Measurements from ENCODE around the gene ADCY2. TPM values are rescaled to one million over a fixed set of nuclear protein-coding genes. Genes with fewer than 3 reads are reported as not detected.

Gene ADCY2
- total RNA-seq, 1 experiment from 2014 or later: not detected

DNA sequence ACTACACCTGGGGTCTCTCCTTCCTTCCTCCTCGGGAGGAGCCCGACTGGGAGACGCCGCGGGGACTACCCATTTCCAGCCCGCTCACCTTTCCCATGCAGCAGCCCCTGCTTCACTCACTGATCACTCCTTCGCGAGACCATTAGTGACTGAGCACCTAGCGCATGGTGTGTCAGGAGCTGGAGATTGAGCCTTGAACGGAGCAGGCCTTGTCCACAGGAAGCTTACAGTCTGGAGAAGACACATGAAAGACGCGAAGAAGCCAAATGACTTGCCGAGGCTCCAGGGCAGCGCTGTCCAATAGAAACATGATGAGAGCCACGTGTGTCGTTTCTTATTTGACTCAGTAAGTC lies 455.3 kb downstream of the ADCY2 start:
- Histone ChIP-seq H3K27me3 (replicated peaks; ENCODE audit: control insufficient read depth, insufficient read depth, low read length) (no peaks in the 10 kb centered on the region), H3K36me3 (ENCODE audit: control insufficient read depth, insufficient read depth, low read length) (no peaks in the 10 kb centered on the region), H3K9me3 (peaks cover 5% of the 10 kb centered on the region; the same call in 1 of the 2 replicates), H3K4me1 (no peaks in the 10 kb centered on the region; the same call in 1 of the 2 replicates), H3K4me3 (ENCODE audit: low read depth, low read length) (peak overlapping the region; percentile 72)
- ChIA-PET POLR2A (no interaction called here), CTCF (interaction anchor here (0.5 to 2.6 kb wide), 4 partner anchors 18 to 1643 kb away, joined by 3 to 10 read pairs (median 7); partner anchors contain the start of genes FASTKD3 and MTRR)
- Mint-ChIP-seq H3K36me3 (ENCODE audit: insufficient read depth, unreplicated experiment) (peaks cover 6% of the 10 kb centered on the region), H3K4me1 (ENCODE audit: low read depth, unreplicated experiment) (no peaks in the 10 kb centered on the region), H3K4me3 (ENCODE audit: unreplicated experiment) (peak overlapping the region; percentile 79), H3K27ac (ENCODE audit: unreplicated experiment) (peak overlapping the region; percentile 55), H3K27me3 (ENCODE audit: insufficient read depth, unreplicated experiment) (peaks cover 10% of the 10 kb centered on the region), H3K9me3 (ENCODE audit: unreplicated experiment) (no peaks in the 10 kb centered on the region)
- TF ChIP-seq CTCF (IDR thresholded peaks at IDR 0.05; ENCODE audit: insufficient read depth in 1 of 2, low read depth in 1 of 2, low read length in 1 of 2, severe bottlenecking in 1 of 2, unreplicated experiment in 1 of 2): no peak
- no peak for DNase-seq
- intact Hi-C loops (cut with micrococcal nuclease; ENCODE audit: unreplicated experiment): loop anchor here (2.0 to 10.0 kb wide), 2 partner anchors 34 to 86 kb away; no protein-coding TSS in a partner anchor
- no TSS peak for BruUV-seq (replicated peaks)

DNA sequence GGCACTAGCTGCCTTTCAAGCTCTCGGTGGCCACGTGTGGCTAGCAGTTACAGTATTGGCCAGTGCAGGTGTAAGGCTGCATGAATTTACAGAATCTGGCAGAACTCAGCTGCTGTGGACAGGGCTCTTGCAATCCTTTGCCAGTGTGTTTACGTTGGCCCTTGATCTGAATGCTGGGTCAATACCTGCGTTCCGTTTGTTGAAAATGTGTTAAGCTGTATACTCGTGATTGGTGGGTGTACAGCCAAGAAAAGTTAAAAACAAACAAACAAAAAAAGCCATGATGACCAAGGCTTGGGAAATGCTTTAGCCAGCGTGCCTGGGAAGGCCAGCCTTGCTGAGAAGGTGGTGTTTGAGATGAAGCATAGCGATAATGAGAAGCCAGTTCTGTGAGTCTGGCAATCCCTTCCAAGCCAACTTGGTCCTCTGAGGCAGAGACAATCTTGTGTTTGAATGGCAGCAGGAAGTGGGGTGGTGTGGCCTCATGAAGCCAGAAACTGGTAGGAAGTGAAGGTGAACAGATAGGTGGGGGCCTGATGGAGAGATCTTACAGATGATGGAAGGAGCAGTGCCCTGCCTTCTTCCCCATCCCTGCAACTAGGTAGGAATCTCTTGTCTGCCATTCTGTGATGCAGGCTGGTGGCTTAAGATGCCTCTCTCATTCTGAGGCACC lies 455.8 kb downstream of the ADCY2 start:
- CTCF ChIA-PET: interaction anchor here (0.5 to 2.6 kb wide), 3 partner anchors 18 to 189 kb away, joined by 3 to 10 read pairs (median 10); partner anchors contain the start of genes FASTKD3 and MTRR
- Histone ChIP-seq H3K36me3 (ENCODE audit: control insufficient read depth, insufficient read depth, low read length) (no peaks in the 10 kb centered on the region), H3K9me3 (peaks cover 5% of the 10 kb centered on the region; the same call in 1 of the 2 replicates), H3K4me3 (ENCODE audit: low read depth, low read length) (no peak overlapping the region), H3K4me1 (no peaks in the 10 kb centered on the region; the same call in 1 of the 2 replicates), H3K27me3 (replicated peaks; ENCODE audit: control insufficient read depth, insufficient read depth, low read length) (no peaks in the 10 kb centered on the region)
- POLR2A ChIA-PET: no interaction called here
- Mint-ChIP-seq H3K27me3 (ENCODE audit: insufficient read depth, unreplicated experiment) (peaks cover 8% of the 10 kb centered on the region), H3K36me3 (ENCODE audit: insufficient read depth, unreplicated experiment) (peaks cover 6% of the 10 kb centered on the region), H3K9me3 (ENCODE audit: unreplicated experiment) (no peaks in the 10 kb centered on the region), H3K27ac (ENCODE audit: unreplicated experiment) (peak overlapping the region; percentile 55), H3K4me1 (ENCODE audit: low read depth, unreplicated experiment) (peaks cover 3% of the 10 kb centered on the region), H3K4me3 (ENCODE audit: unreplicated experiment) (peak overlapping the region; percentile 79)
- intact Hi-C loops (cut with micrococcal nuclease; ENCODE audit: unreplicated experiment): loop anchor here (2.0 to 10.0 kb wide), 2 partner anchors 35 to 87 kb away; no protein-coding TSS in a partner anchor
- TF ChIP-seq CTCF (IDR thresholded peaks at IDR 0.05; ENCODE audit: insufficient read depth in 1 of 2, low read depth in 1 of 2, low read length in 1 of 2, severe bottlenecking in 1 of 2, unreplicated experiment in 1 of 2): no peak
- DNase-seq: no peak
- BruUV-seq (replicated peaks): TSS peak; percentile 54

DNA sequence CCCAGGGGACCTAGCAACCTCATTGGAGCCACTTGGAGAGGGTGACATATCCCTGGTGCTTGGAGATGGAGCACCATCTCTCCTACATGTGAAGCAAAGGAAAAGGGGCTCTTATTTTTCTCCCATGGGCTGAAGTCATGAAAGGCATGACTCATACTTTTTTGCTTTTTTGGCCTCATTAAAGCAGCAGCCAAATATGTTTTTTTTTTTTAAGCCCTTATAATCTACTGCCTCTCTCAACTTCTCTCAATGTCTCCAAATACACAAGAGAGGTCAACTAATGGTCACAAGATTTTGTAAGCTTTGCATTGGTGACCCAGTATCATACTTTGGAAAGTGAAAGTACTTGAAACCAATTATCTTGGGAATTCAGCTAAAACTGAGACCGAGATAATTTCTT lies 456.6 kb downstream of the ADCY2 start:
- H3K4me1 Mint-ChIP-seq (ENCODE audit: low read depth, unreplicated experiment): peaks cover 5% of the 10 kb centered on the region
- no peak for DNase-seq
- peaks cover 5% of the 10 kb centered on the region for H3K27me3 Mint-ChIP-seq (ENCODE audit: insufficient read depth, unreplicated experiment)
- intact Hi-C loops (cut with micrococcal nuclease; ENCODE audit: unreplicated experiment): loop anchor here (10.0 kb wide), 1 partner anchor 88 kb away; no protein-coding TSS in a partner anchor
- no peaks in the 10 kb centered on the region for H3K27me3 ChIP-seq (replicated peaks; ENCODE audit: control insufficient read depth, insufficient read depth, low read length)
- ChIA-PET POLR2A (no interaction called here), CTCF (no interaction called here)
- H3K27ac Mint-ChIP-seq (ENCODE audit: unreplicated experiment): no peak overlapping the region
- no peak for TF ChIP-seq CTCF (IDR thresholded peaks at IDR 0.05; ENCODE audit: insufficient read depth in 1 of 2, low read depth in 1 of 2, low read length in 1 of 2, severe bottlenecking in 1 of 2, unreplicated experiment in 1 of 2)
- no peaks in the 10 kb centered on the region for H3K36me3 ChIP-seq (ENCODE audit: control insufficient read depth, insufficient read depth, low read length)
- peaks cover 5% of the 10 kb centered on the region; the same call in 1 of the 2 replicates for H3K9me3 ChIP-seq
- H3K9me3 Mint-ChIP-seq (ENCODE audit: unreplicated experiment): no peaks in the 10 kb centered on the region
- no peak overlapping the region for H3K4me3 Mint-ChIP-seq (ENCODE audit: unreplicated experiment)
- H3K36me3 Mint-ChIP-seq (ENCODE audit: insufficient read depth, unreplicated experiment): peaks cover 6% of the 10 kb centered on the region
- BruUV-seq (replicated peaks): no TSS peak
- no peak overlapping the region for H3K4me3 ChIP-seq (ENCODE audit: low read depth, low read length)
- no peaks in the 10 kb centered on the region; the same call in 1 of the 2 replicates for H3K4me1 ChIP-seq

All from Caco-2 (cell line).